ENCODE results near the gene GPR107. TPM values are rescaled to one million over a fixed set of nuclear protein-coding genes. Genes with fewer than 3 reads are reported as not detected.

The GPR107 gene
- total RNA-seq, 1 donor from 2014 or later, result 67.4 TPM

DNA sequence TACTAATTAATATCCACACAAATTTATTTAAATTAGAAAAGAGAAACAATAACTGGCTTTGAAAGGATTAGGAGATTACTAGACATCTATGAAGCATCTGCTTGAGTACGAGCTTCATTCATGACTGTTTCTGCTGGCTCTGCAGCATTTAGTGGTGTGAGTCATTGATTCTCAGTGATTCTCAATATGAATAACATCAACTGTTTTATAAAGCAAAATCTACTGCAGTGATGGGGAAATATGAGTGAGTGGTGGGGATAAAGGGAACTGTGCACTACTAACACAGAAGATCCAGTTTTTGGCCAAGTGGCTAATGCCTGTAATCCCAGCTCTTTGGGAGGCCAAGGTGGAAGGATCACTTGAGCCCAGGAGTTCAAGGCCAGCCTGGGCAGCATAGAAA lies 19.1 kb upstream of the GPR107 start:
- Mint-ChIP-seq H3K36me3 (peaks cover 3% of the 10 kb centered on the region), H3K27ac (no peak overlapping the region), H3K4me3 (no peak overlapping the region), H3K27me3 (ENCODE audit: low read depth) (no peaks in the 10 kb centered on the region), H3K9me3 (no peaks in the 10 kb centered on the region), H3K4me1 (peaks cover 4% of the 10 kb centered on the region)
- TF ChIP-seq, protein P1, sequence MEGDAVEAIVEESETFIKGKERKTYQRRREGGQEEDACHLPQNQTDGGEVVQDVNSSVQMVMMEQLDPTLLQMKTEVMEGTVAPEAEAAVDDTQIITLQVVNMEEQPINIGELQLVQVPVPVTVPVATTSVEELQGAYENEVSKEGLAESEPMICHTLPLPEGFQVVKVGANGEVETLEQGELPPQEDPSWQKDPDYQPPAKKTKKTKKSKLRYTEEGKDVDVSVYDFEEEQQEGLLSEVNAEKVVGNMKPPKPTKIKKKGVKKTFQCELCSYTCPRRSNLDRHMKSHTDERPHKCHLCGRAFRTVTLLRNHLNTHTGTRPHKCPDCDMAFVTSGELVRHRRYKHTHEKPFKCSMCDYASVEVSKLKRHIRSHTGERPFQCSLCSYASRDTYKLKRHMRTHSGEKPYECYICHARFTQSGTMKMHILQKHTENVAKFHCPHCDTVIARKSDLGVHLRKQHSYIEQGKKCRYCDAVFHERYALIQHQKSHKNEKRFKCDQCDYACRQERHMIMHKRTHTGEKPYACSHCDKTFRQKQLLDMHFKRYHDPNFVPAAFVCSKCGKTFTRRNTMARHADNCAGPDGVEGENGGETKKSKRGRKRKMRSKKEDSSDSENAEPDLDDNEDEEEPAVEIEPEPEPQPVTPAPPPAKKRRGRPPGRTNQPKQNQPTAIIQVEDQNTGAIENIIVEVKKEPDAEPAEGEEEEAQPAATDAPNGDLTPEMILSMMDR (IDR thresholded peaks at IDR 0.05; ENCODE audit: unreplicated experiment), result no peak
- DNase-seq (ENCODE audit: low spot score in 2 of 2, unreplicated experiment in 2 of 2), result no peak

DNA sequence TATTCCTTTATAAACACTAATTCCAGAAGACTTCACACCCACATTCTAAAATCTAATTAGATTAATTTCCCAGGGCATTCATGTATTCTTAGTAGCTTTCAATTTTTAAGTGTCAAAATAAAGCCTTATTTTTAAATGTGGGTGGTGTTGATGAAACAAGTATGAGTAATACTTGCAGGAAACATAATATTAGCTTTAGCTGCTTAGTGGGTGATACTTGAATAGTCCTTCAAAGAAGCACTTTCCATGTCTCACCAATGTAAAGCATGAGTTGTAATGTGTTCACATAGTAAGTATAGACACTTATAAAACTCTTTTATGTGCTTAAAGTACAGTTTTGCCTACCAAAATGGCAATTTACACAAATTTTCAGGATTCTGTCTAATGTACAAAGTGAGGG lies 17.6 kb upstream of the GPR107 start:
- TF ChIP-seq, protein P1 (IDR thresholded peaks at IDR 0.05; ENCODE audit: unreplicated experiment), result no peak
- Mint-ChIP-seq H3K4me3 (no peak overlapping the region), H3K27ac (no peak overlapping the region), H3K4me1 (peaks cover 6% of the 10 kb centered on the region), H3K36me3 (peaks cover 3% of the 10 kb centered on the region), H3K9me3 (no peaks in the 10 kb centered on the region), H3K27me3 (ENCODE audit: low read depth) (no peaks in the 10 kb centered on the region)
- DNase-seq (ENCODE audit: low spot score in 2 of 2, unreplicated experiment in 2 of 2), result no peak

- TF ChIP-seq, protein P1 (IDR thresholded peaks at IDR 0.05; ENCODE audit: unreplicated experiment), result no peak
- no peak for DNase-seq (ENCODE audit: low spot score in 2 of 2, unreplicated experiment in 2 of 2)
- H3K9me3 Mint-ChIP-seq, result no peaks in the 10 kb centered on the region
- peaks cover under 1% of the 10 kb centered on the region for H3K36me3 Mint-ChIP-seq
- no peak overlapping the region for H3K27ac Mint-ChIP-seq
- H3K27me3 Mint-ChIP-seq (ENCODE audit: low read depth), result no peaks in the 10 kb centered on the region
- no peak overlapping the region for H3K4me3 Mint-ChIP-seq
- peaks cover 20% of the 10 kb centered on the region for H3K4me1 Mint-ChIP-seq
Observed at GRCh38 chr9:130039528-130040147, 14.1 kb upstream of the GPR107 start.

DNA sequence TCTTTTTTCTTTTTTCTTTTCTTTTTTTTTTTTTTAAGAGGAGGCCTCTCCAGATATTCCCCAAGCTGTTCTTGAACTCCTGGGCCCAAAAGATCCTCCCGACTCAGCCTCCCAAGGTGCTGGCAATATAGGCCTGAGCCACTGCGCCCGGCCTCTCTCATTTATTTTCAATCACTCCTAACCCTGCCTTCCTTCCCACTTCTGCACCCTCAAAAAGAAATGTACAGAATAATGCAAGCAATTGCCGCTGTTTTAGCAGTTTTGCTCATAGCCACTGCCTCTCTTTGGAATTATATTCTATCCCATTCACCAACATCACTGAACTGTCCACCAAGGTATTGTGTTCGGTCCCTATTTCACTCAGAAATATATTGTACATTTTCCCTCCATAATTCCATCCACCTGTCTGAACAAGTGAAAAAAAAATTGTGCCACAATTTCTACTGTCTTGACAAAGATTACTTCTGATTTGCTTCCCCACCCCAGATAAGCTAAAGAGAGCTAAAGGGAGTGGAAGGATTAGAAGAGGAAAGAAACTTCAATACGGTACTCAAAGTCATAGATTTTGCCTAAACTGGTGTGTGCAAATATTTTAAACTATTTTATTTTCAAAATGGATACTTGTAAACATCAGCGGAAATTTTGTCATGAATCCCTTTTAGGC lies 12.6 kb upstream of the GPR107 start:
- Mint-ChIP-seq H3K4me3 (peak overlapping the region; percentile 93), H3K4me1 (peaks cover 28% of the 10 kb centered on the region), H3K27ac (no peak overlapping the region), H3K9me3 (no peaks in the 10 kb centered on the region), H3K36me3 (no peaks in the 10 kb centered on the region), H3K27me3 (ENCODE audit: low read depth) (no peaks in the 10 kb centered on the region)
- DNase-seq (ENCODE audit: low spot score in 2 of 2, unreplicated experiment in 2 of 2), result no peak
- TF ChIP-seq, protein P1 (IDR thresholded peaks at IDR 0.05; ENCODE audit: unreplicated experiment), result no peak

GRCh38 chr9:130041648-130042405 lies 11.9 kb upstream of the GPR107 start:
- Mint-ChIP-seq H3K27ac (peak overlapping the region; percentile 94), H3K36me3 (no peaks in the 10 kb centered on the region), H3K4me3 (peak overlapping the region; percentile 93), H3K27me3 (ENCODE audit: low read depth) (no peaks in the 10 kb centered on the region), H3K9me3 (no peaks in the 10 kb centered on the region), H3K4me1 (peaks cover 28% of the 10 kb centered on the region)
- DNase-seq (ENCODE audit: low spot score in 2 of 2, unreplicated experiment in 2 of 2), result peak in 1 of 2 experiments; percentile 64
- TF ChIP-seq, protein P1 (IDR thresholded peaks at IDR 0.05; ENCODE audit: unreplicated experiment), result no peak
